GM12892 (cell line): ENCODE measurements around the gene RAD51D.
"Not testable (repeated sequence)": the region's sequence is repeated elsewhere in the genome, so short reads cannot be mapped to it uniquely, and the experiment has no call there.

Source experiments
- DNase-seq: peaks from one replicate; pipeline ENCODE4 v3.0.0; 2011; ENCODE audit not compliant: insufficient read length
- FAIRE-seq: peaks from 2 replicates; lab custom pipeline; 2011; peaks lifted over from hg19 to GRCh38; lab: Jason Lieb, UNC
- POLR2A ChIP-seq: IDR thresholded peaks from 2 replicates; pipeline ENCODE4 v1.6.1; 2011; ENCODE audit warnings: low read depth, low read length, control low read depth
- POLR2AphosphoS5 ChIP-seq: IDR thresholded peaks from 2 replicates; pipeline ENCODE4 v1.6.1; 2011; ENCODE audit warnings: low read depth, low read length, control low read depth
- TAF1 ChIP-seq: IDR thresholded peaks from 2 replicates; pipeline ENCODE4 v1.6.1; 2011; ENCODE audit warnings: low read depth, mild to moderate bottlenecking, control low read depth, low read length, borderline replicate concordance

RAD51D gene

DNA sequence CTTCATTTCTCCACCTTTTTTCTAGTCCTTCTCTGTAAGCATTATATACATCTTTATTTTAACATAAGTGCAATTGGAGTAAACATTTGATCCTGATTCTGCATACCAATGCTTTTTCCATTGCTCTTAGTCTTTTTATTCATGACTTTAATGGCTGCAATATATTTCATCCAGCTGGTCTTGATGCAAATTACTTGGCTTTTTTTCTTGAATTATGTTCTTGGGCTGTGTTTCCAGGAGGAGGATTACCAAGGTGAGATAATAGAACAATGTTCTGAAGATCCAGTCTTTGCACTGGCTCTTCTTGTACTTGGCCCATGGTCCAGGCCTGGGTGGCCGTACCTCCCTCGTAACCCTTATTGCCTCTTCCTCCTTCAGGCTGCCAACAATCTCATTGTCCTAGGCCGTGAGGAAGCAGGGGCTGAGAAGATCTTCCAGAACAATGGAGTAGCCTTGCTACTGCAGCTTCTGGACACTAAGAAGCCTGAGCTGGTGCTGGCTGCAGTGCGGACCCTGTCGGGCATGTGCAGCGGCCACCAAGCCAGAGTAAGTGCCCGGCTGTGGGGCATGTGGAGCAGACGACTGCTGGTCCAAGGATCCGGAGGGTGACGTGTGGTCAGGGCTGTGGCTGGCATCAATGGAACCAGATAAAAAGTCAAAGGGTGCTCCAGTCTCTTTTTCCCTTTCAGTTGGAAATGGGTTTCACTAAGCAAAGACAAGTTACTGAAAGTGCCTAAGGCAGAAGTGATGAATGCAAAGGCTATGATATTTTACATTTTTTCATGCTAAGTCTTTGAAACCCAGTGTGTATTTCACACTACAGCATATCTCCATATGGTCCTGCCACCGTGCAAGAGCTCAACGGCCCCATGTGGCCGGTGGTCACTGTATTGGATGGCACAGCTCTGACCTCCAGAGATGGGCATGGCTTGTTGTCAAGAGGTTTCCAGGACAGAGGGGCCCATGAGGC is 34.8 kb upstream of the RAD51D start:
- DNase-seq (no peak), FAIRE-seq (no peak)
- TF ChIP-seq TAF1 (no peak), POLR2A (no peak), POLR2AphosphoS5 (no peak)

DNA sequence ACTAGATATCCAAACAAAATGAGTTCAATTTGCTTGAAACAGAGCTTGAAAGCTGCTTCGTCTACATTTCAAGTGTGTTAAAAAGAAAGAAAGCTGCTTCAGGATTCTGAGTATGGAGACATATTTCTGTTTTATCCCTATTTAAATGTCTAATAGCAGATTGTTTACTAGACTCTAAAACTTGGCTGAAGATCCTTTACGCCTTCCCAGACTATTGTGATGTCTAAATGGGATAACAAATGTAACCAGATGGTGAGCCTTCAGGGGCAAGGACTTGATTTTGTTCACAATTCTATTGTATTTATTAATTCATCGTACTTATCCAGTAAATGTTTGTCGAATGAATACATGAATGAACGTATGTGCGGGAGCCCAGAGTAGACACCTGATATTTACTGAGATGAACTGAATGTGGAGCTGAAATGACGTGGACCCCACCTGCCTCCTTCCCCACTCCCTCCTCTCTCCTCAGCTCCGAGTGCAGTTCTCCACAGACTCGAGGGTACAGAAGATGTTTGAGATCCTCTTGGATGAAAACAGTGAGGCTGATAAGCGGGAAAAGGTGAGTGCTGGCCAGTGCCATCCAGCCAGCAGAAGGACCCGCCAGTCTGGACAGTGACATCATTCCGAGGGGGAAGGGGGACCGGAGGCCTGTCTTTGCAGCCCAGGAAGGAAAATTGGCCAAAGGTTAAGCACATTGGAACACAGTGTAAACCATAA is 32.9 kb upstream of the RAD51D start:
- DNase-seq (no peak), FAIRE-seq (no peak)
- TF ChIP-seq TAF1 = no peak
- TF ChIP-seq POLR2AphosphoS5 = no peak
- TF ChIP-seq POLR2A = no peak

DNA sequence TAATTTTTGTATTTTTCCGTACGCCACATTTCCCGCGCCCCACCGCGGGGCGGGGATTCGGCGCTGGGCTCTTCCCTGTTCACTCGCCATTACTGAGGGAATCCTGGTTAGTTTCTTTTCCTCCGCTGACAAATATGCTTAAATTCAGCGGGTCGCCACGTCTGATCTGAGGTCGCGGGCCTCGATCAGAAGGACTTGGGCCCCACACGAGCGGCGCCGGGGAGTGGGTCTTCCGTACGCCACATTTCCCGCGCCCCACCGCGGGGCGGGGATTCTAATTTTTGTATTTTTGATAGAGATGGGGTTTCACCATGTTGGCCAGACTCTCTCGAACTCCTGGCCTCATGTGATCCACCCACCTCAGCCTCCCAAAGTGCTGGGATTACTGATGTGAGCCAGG is 31.4 kb upstream of the RAD51D start:
- FAIRE-seq, DNase-seq: not testable (repeated sequence)

DNA sequence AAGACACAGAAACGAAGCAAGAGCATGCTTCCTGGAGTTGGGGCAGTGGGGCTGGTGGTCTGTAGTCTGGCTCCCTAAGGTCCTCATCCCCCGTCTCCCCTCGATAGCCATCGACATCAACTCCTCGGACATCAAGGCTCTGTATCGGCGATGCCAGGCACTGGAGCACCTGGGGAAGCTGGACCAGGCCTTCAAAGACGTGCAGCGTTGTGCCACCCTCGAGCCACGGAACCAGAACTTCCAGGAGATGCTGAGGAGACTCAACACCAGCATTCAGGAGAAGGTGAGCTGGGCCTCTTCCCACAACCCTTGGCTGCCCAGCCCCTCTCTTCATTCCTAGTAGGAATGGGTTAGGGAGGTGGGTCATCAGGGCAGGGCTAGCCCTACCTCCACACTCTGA is 30.3 kb upstream of the RAD51D start:
- TF ChIP-seq POLR2AphosphoS5 (no peak), POLR2A (no peak), TAF1 (no peak)
- DNase-seq (no peak), FAIRE-seq (no peak)

DNA sequence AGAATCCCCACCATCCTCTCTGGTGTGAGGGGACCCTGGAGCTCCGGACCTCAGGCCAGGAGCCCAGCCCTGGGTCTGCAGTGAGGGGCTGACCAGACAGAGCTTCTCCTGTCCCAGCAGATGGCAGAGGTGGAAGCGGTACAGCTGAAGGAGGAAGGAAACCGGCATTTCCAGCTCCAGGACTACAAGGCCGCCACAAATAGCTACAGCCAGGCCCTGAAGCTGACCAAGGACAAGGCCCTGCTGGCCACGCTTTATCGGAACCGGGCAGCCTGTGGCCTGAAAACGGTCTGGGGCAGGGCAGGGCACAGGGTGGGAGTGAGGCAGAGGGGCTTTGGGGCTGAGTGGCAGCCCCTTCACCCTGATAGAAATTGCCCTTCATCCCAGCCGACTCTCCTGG is 28.5 kb upstream of the RAD51D start:
- FAIRE-seq (no peak), DNase-seq (no peak)
- TF ChIP-seq TAF1 (no peak), POLR2A (no peak), POLR2AphosphoS5 (no peak)

DNA sequence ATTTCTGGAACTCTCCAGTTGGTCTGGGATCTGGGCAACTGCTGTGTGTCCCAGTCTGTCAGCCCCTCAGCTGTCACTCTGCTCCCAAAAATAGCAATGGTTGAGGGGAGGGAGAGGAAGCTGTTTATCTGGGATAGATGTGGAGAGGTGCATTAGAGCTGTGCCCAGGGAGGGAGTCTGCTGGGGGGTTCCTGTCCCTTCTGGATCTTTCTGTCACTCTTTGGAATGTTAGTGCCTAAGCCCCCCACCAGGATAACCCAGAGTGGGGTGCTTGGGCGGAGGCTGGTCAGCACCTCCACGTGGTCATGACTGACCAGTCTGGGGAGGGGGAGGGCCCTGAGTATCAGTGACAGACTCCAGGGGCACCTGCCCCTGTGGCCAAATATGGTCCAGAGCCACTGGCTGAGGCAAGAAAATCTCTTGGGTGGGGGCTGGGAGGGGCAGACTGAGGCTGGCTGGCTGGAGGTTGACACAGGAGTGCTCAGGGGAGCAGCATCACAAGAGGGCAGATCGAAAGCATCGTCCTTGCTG is 27.8 kb upstream of the RAD51D start, which contains the start of gene UNC45B:
Gene UNC45B, plus strand, starts transcription at position 443 of the 531 bp plus-strand sequence. CDS start 447 bp downstream, outside the sequence.
- FAIRE-seq = no peak
- no peak for DNase-seq
- no peak for TF ChIP-seq POLR2AphosphoS5
- no peak for TF ChIP-seq POLR2A
- TF ChIP-seq TAF1 = no peak

DNA sequence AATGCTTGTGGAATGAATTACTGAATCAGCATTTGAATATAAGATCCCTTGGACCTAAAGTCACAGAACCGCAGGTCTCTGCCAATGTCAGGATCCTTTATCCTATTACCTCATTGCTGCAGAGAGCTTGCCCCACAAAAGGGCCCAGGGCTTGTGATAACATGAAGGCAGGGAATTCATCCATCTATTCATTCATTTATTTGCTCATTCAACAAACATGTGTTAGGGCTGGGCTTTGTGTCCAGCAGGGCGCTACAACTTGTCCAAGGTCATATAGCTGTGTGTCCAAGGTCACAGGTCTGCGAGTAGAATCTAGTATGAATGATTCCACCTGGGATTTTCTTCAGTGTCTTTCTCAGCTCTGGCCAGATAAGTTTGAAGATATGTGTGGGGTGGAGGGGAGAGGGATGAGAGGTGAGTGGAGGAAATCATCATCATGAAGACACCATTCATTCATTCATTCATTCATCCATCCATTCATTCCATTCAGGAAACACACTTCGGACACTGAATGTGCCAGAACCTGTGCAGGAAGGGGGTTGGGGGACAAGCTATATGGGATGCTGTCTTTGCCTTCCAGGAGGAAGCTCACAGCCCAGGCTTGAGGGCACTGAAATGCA is 26.7 kb upstream of the RAD51D start:
- TF ChIP-seq TAF1 (no peak), POLR2A (no peak), POLR2AphosphoS5 (no peak)
- FAIRE-seq = no peak
- DNase-seq = no peak

DNA sequence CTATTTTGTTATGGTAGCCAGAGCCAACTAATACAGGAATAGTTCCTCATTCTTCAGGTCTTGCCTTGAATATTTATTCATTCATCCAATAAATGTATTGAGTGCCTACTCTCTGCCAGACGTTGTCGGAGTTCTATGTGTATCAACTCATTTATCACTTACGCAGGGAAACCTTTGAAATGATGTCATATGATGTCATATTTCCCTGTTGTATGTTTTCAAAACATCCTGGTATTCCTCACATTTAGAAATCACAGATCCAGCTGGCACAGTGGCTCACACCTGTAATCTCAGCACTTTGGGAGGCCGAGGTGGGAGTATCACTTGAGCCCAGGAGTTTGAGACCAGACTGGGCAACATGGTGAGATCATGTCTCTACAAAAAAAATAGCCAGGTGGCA is 25.2 kb upstream of the RAD51D start:
- FAIRE-seq (no peak), DNase-seq (no peak)
- TF ChIP-seq POLR2AphosphoS5 (no peak), POLR2A (no peak), TAF1 (no peak)

DNA sequence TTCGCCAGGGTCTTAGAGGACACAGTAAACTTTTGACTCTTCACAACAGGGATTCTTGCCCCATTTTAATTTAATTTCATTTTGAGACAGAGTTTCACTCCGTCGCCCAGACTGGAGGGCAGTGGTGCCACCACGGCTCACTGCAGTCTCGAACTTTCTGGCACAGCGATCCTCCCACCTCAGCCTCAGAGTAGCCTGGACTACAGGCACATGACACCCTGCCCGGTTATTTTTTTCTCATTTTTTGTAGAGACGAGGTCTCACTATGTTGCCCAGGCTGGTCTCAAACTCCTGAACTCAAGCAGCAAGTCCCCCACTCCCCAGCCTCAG is 22.8 kb upstream of the RAD51D start:
- TF ChIP-seq TAF1 (no peak), POLR2A (no peak), POLR2AphosphoS5 (no peak)
- FAIRE-seq = no peak
- DNase-seq = no peak

DNA sequence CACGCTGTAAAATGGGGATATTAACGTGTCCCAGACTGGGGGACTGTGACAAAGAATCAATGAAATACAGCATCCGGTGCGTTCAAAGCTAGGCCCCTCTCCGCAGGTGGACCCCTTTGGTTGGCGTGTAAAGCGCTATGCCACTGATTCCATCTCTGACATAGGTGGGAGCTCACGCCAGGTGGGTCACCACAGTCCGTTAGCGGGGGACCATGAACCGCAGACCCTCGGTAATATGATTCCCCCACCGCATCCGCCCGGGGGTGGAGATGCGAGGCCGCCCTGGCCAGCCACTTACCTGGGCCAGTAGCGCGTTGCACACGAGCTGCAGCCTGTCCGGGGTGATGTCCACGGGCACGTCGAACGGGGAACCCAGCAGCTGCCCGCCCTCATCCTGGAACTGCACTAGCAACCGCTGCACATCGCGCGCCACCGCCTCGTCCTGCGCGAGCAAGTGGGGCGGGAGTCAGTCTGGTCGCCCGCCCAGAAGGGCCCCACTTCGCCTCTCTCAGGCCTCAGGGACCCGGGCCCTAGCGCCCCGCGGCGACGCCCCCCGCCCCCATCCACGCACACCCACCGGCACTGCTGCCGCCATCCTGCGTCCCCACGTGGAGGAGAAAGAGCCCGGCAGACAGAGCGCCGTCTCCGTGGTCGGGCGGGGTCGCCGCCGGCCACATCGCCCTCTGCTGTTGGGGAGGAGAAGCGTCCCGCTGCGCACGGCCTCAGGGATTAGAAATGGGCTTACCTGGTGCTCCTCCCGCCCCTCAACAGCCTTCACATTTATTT is 22.2 kb upstream of the RAD51D start, which contains the start of gene NLE1:
Gene NLE1, minus strand, starts transcription at position 623 of the 786 bp plus-strand sequence. Its CDS starts 28 bp downstream, at position 595.
- peak; percentile 86 for DNase-seq
- FAIRE-seq = peak; percentile 96
- TF ChIP-seq POLR2AphosphoS5 (peak; percentile 47; the same call in 1 of the 2 replicates), TAF1 (peak; percentile 96), POLR2A (peak; percentile 81)

DNA sequence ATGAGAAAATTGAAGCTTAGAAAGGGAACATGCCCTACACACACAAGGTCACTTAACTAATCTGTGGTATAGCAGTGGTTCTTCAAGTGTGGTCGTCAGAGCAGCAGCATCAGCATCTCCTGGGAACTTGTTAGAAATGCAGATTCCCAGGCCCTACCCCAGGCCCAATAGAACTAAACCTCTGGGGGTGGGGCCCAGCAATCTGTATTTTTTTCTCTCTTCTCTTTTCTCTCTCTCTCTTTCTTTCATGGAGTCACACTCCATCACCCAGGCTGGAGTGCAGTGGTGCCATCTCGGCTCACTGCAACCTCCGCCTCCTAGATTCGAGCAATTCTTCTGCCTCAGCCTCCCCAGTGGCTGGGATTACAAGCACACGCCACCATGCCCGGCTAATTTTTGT is 18.6 kb upstream of the RAD51D start:
- TF ChIP-seq TAF1 (no peak), POLR2AphosphoS5 (no peak), POLR2A (no peak)
- no peak for FAIRE-seq
- DNase-seq = no peak
